Muscle of leg (tissue), 16 donors: ENCODE measurements around the gene CT47A1. TPM values are rescaled to one million over a fixed set of nuclear protein-coding genes. Genes with fewer than 3 reads are reported as not detected.
"Not testable (repeated sequence)": the region's sequence is repeated elsewhere in the genome, so short reads cannot be mapped to it uniquely, and the experiment has no call there.

Source experiments
- DNase-seq: peaks from one replicate; pipeline ENCODE4 v3.0.0; 2013
- H3K27ac ChIP-seq: one replicate; pipeline ENCODE4 v1.5.1; 2013; ENCODE audit warnings: mild to moderate bottlenecking, low read length, control low read depth
- H3K27me3 ChIP-seq: one replicate; pipeline ENCODE4 v1.6.1; 2013; ENCODE audit warnings: low read length; ENCODE audit not compliant: control insufficient read depth, insufficient read depth
- H3K36me3 ChIP-seq: one replicate; pipeline ENCODE4 v1.6.1; 2013; ENCODE audit warnings: low read length; ENCODE audit not compliant: control insufficient read depth, insufficient read depth
- H3K4me1 ChIP-seq: one replicate; pipeline ENCODE4 v1.6.1; 2013; ENCODE audit warnings: low read length; ENCODE audit not compliant: control insufficient read depth, insufficient read depth
- H3K4me3 ChIP-seq: one replicate; pipeline ENCODE4 v1.5.1; 2013; ENCODE audit warnings: low read length, control low read depth
- H3K9me3 ChIP-seq: replicated peaks from 2 replicates; pipeline ENCODE4 v1.6.1; 2013; ENCODE audit warnings: low read depth, low read length; ENCODE audit not compliant: control insufficient read depth
- WGBS: methylation state at CpG from one replicate; pipeline ENCODE4 v1.1.5; 2013; ENCODE audit warnings: missing lambda C conversion rate; ENCODE audit not compliant: insufficient coverage; 5-methylcytosine and 5-hydroxymethylcytosine counted together
- long read RNA-seq, 11 donors: transcript quantifications; one replicate each; lab custom pipeline, GENCODE V29; 2026
- polyA plus RNA-seq, 8 donors: library from polyadenylated mRNA; unstranded; fragments of 120-200 nt; gene quantifications; one replicate each; pipeline versions ENCODE4 v1.2.1 to v1.2.3, GENCODE V29; 2013; ENCODE audit warnings: inconsistent platforms in 1 of 8, low replicate concordance in 1 of 8; ENCODE audit not compliant: insufficient read length in 8 of 8, insufficient read depth in 1 of 8
- total RNA-seq: library from RNA; stranded (reverse); fragments of 120-200 nt; gene quantifications from one replicate; pipeline ENCODE4 v1.2.4, GENCODE V29; 2013

Gene CT47A1
- total RNA-seq (not detected), polyA plus RNA-seq (not detected)
- long read RNA-seq, donor 1 = 0 reads
- long read RNA-seq, donor 2 = 0 reads
- long read RNA-seq, donor 3 = 0 reads
- long read RNA-seq, donor 4 = 0 reads
- long read RNA-seq, donor 5 = 0 reads
- long read RNA-seq, donor 6 = 0 reads
- long read RNA-seq, donor 7 = 0 reads
- long read RNA-seq, donor 8 = 0 reads
- long read RNA-seq, donor 9 = 0 reads
- long read RNA-seq, donor 10 = 0 reads
- long read RNA-seq, donor 11 = 0 reads

GRCh38 chrX:120985660-120986059 lies at the start of gene CT47A1:
CT47A1 (minus strand) TSS chrX:120985760; CDS start chrX:120985529, 231 bp downstream.
- not testable (repeated sequence) for H3K4me3 ChIP-seq, H3K27ac ChIP-seq, H3K4me1 ChIP-seq, H3K36me3 ChIP-seq, H3K27me3 ChIP-seq, DNase-seq, H3K9me3 ChIP-seq
- WGBS = no CpG with 5 or more reads among the region's 8 CpGs

DNA sequence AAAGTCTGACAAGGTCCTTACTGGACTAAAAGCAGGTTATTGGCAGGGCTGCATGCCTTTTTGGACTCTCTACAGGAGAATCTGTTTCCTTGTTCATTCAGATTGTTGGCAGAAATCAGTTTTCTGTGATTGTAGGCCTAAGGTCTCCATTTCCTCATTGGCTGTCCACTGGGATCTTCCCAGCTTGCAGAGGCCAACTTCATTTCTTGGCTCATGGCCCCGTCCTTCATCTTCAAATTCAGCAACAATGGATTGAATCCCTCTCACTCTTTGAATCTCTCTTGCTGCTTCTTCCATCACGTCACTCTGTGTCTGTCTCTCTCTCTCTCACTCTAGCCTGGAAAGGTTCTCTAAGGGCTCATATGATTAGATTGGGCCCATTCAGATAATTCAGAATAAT lies 47.0 kb upstream of the CT47A1 start:
- Histone ChIP-seq H3K27ac (peak overlapping the region; percentile 25), H3K27me3 (no peaks in the 10 kb centered on the region), H3K4me3 (no peak overlapping the region), H3K9me3 (no peaks in the 10 kb centered on the region), H3K4me1 (no peaks in the 10 kb centered on the region), H3K36me3 (no peaks in the 10 kb centered on the region)
- DNase-seq = peak; percentile 84
- 8% methylated on average over 1 of the region's 2 CpGs for WGBS

- no peak for DNase-seq
- H3K36me3 ChIP-seq = no peaks in the 10 kb centered on the region
- H3K4me1 ChIP-seq = no peaks in the 10 kb centered on the region
- H3K4me3 ChIP-seq = no peak overlapping the region
- no peak overlapping the region for H3K27ac ChIP-seq
- H3K27me3 ChIP-seq = no peaks in the 10 kb centered on the region
- H3K9me3 ChIP-seq = no peaks in the 10 kb centered on the region
- no CpG with 5 or more reads among the region's 4 CpGs for WGBS
These were observed 44.5 kb upstream of the CT47A1 start for GRCh38 chrX:121030083-121030482.

GRCh38 chrX:121028419-121028818 lies 42.9 kb upstream of the CT47A1 start:
- Histone ChIP-seq H3K27me3 (no peaks in the 10 kb centered on the region), H3K9me3 (no peaks in the 10 kb centered on the region), H3K4me3 (no peak overlapping the region), H3K27ac (no peak overlapping the region), H3K36me3 (no peaks in the 10 kb centered on the region), H3K4me1 (no peaks in the 10 kb centered on the region)
- DNase-seq = no peak
- no CpG with 5 or more reads among the region's 1 CpG for WGBS

DNA sequence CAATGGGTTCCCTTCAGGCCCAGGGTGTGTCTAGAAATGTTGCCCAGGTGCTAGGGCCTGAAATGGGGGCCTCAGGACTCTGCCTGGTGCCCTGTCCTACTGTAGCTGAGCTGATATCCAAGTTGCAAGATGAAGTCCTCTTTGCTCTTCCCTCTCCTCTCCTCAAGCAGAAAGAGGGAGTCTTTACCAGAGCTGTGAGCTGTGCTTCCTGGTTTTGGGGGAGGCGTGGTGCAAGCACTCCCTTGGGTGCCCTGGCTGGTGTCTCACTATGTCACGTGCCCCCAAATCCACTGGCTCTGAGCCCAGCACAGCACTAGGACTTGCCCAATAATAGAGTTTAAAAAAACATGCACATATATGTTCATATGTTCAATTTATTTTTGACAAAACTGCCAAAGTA lies 29.3 kb upstream of the CT47A1 start:
- Histone ChIP-seq H3K4me1 (no peaks in the 10 kb centered on the region), H3K4me3 (no peak overlapping the region), H3K36me3 (no peaks in the 10 kb centered on the region), H3K27me3 (peaks cover 3% of the 10 kb centered on the region), H3K27ac (no peak overlapping the region), H3K9me3 (peaks cover 2% of the 10 kb centered on the region)
- DNase-seq = no peak
- WGBS = no CpG with 5 or more reads among the region's 2 CpGs

- H3K27me3 ChIP-seq = peaks cover 3% of the 10 kb centered on the region
These were observed 28.4 kb upstream of the CT47A1 start for GRCh38 chrX:121013897-121014455.

GRCh38 chrX:121011254-121011653 lies 25.7 kb upstream of the CT47A1 start:
- H3K27ac ChIP-seq = no peak overlapping the region
- H3K9me3 ChIP-seq = peaks cover 2% of the 10 kb centered on the region
- no peaks in the 10 kb centered on the region for H3K36me3 ChIP-seq
- H3K4me1 ChIP-seq = no peaks in the 10 kb centered on the region
- H3K4me3 ChIP-seq = no peak overlapping the region
- H3K27me3 ChIP-seq = peaks cover 3% of the 10 kb centered on the region
- DNase-seq = no peak
- 71% methylated on average over 5 of the region's 7 CpGs for WGBS

More at GRCh38 chrX:121013897-121014455, 28.4 kb upstream of the CT47A1 start:
- no peaks in the 10 kb centered on the region for H3K36me3 ChIP-seq
- no peak for DNase-seq
- H3K9me3 ChIP-seq = peaks cover 2% of the 10 kb centered on the region
- no peak overlapping the region for H3K4me3 ChIP-seq
- H3K27ac ChIP-seq = no peak overlapping the region
- no peaks in the 10 kb centered on the region for H3K4me1 ChIP-seq

DNA sequence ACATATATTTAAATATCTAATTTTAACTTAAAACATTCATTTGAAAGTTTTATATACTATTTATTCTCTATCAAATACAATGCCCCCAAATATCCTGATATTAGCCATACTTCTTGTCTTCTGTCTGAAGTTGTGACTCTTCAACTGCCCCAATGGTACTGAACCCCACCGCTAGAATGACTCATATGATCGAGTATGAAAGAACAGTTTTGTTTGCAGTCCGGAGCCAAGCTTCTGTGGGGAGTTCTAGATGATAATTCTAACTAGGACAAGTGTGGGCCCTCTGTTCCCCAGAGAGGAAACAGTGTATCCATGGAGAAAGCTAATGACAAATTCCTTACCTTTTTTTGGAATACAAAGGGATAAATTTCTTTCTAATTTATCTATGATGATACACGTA lies 24.7 kb upstream of the CT47A1 start:
- Histone ChIP-seq H3K27me3 (peaks cover 3% of the 10 kb centered on the region), H3K4me3 (no peak overlapping the region), H3K4me1 (no peaks in the 10 kb centered on the region), H3K9me3 (peaks cover 2% of the 10 kb centered on the region), H3K36me3 (no peaks in the 10 kb centered on the region), H3K27ac (no peak overlapping the region)
- WGBS = no CpG with 5 or more reads among the region's 4 CpGs
- DNase-seq = no peak

GRCh38 chrX:121009764-121010163 lies 24.2 kb upstream of the CT47A1 start:
- Histone ChIP-seq H3K36me3 (no peaks in the 10 kb centered on the region), H3K27me3 (peaks cover 3% of the 10 kb centered on the region), H3K27ac (no peak overlapping the region), H3K4me1 (no peaks in the 10 kb centered on the region), H3K4me3 (no peak overlapping the region), H3K9me3 (peaks cover under 1% of the 10 kb centered on the region)
- DNase-seq = no peak
- WGBS = 71% methylated on average over 1 of the region's 3 CpGs

- WGBS = 67% methylated on average over 1 of the region's 1 CpG
- no peaks in the 10 kb centered on the region for H3K36me3 ChIP-seq
These were observed 23.4 kb upstream of the CT47A1 start for GRCh38 chrX:121008920-121009319.

More at GRCh38 chrX:121008920-121009319, 23.4 kb upstream of the CT47A1 start:
- Histone ChIP-seq H3K4me3 (no peak overlapping the region), H3K9me3 (no peaks in the 10 kb centered on the region), H3K4me1 (no peaks in the 10 kb centered on the region), H3K27ac (no peak overlapping the region), H3K27me3 (peaks cover 2% of the 10 kb centered on the region)
- DNase-seq = no peak
